ENCODE data around the gene EXOC3L4. TPM values are rescaled to one million over a fixed set of nuclear protein-coding genes. Genes with fewer than 3 reads are reported as not detected.

The EXOC3L4 gene
- total RNA-seq, 1 donor from 2014 or later: 4.2 TPM

GRCh38 chr14:103086771-103087342, 7.7 kb upstream of the EXOC3L4 start:
- intact Hi-C loops (cut with DNase I): loop anchor here (10.0 kb wide), 1 partner anchor 198 kb away; no protein-coding TSS in a partner anchor
- H3K4me3 ChIP-seq: no peak overlapping the region
- ATAC-seq (no peak), DNase-seq (no peak)
- no peaks in the 10 kb centered on the region for H3K36me3 ChIP-seq
- H3K27ac ChIP-seq: no peak overlapping the region
- TF ChIP-seq CTCF (IDR thresholded peaks at IDR 0.05): no peak
- no peaks in the 10 kb centered on the region for H3K9me3 ChIP-seq
- H3K27me3 ChIP-seq: peaks cover 28% of the 10 kb centered on the region
- H3K4me1 ChIP-seq: peaks cover 4% of the 10 kb centered on the region

GRCh38 chr14:103087343-103087835, 7.1 kb upstream of the EXOC3L4 start:
- Histone ChIP-seq H3K27ac (no peak overlapping the region), H3K9me3 (no peaks in the 10 kb centered on the region), H3K27me3 (peaks cover 28% of the 10 kb centered on the region), H3K36me3 (no peaks in the 10 kb centered on the region), H3K4me3 (no peak overlapping the region), H3K4me1 (peaks cover 4% of the 10 kb centered on the region)
- DNase-seq (no peak), ATAC-seq (no peak)
- TF ChIP-seq CTCF (IDR thresholded peaks at IDR 0.05): no peak
- intact Hi-C loops (cut with DNase I): loop anchor here (10.0 kb wide), 1 partner anchor 197 kb away; no protein-coding TSS in a partner anchor

- Histone ChIP-seq H3K27me3 (peaks cover 26% of the 10 kb centered on the region), H3K36me3 (no peaks in the 10 kb centered on the region), H3K27ac (no peak overlapping the region), H3K4me1 (peaks cover 4% of the 10 kb centered on the region), H3K9me3 (no peaks in the 10 kb centered on the region), H3K4me3 (no peak overlapping the region)
- ATAC-seq: no peak
- TF ChIP-seq CTCF (IDR thresholded peaks at IDR 0.05): no peak
- intact Hi-C loops (cut with DNase I): loop anchor here (10.0 kb wide), 1 partner anchor 196 kb away; no protein-coding TSS in a partner anchor
- DNase-seq: no peak
Measured at GRCh38 chr14:103088921-103089320, 5.6 kb upstream of the EXOC3L4 start.

- H3K9me3 ChIP-seq: no peaks in the 10 kb centered on the region
- DNase-seq (no peak), ATAC-seq (no peak)
- H3K27ac ChIP-seq: no peak overlapping the region
- no peak overlapping the region for H3K4me3 ChIP-seq
- intact Hi-C loops (cut with DNase I): loop anchor here (10.0 kb wide), 1 partner anchor 195 kb away; no protein-coding TSS in a partner anchor
- TF ChIP-seq CTCF (IDR thresholded peaks at IDR 0.05): no peak
- H3K4me1 ChIP-seq: peaks cover 7% of the 10 kb centered on the region
- no peaks in the 10 kb centered on the region for H3K36me3 ChIP-seq
- H3K27me3 ChIP-seq: peaks cover 19% of the 10 kb centered on the region
Measured at GRCh38 chr14:103089386-103090335, 4.9 kb upstream of the EXOC3L4 start.

GRCh38 chr14:103090481-103091020, 4.0 kb upstream of the EXOC3L4 start:
- no peak overlapping the region for H3K27ac ChIP-seq
- H3K36me3 ChIP-seq: no peaks in the 10 kb centered on the region
- peaks cover 8% of the 10 kb centered on the region for H3K4me1 ChIP-seq
- DNase-seq: no peak
- no peak overlapping the region for H3K4me3 ChIP-seq
- no peak for ATAC-seq
- TF ChIP-seq CTCF (IDR thresholded peaks at IDR 0.05): no peak
- H3K9me3 ChIP-seq: no peaks in the 10 kb centered on the region
- H3K27me3 ChIP-seq: peaks cover 11% of the 10 kb centered on the region
- intact Hi-C loops (cut with DNase I): no loop called here
